GM23338 (cell line): ENCODE measurements around the gene MACF1. TPM values are rescaled to one million over a fixed set of nuclear protein-coding genes. Genes with fewer than 3 reads are reported as not detected.

Source experiments
- ATAC-seq: fragments of 200-7000 bp; cut with Tn5 transposase; 3 replicates; pipeline ENCODE4 v1.9.1; 2020
- DNase-seq: peaks from one replicate; pipeline ENCODE4 v3.0.0-alpha.2; 2015; ENCODE audit warnings: low spot score
- H2AFZ ChIP-seq: fragments of 200-600 bp; sonication (generic); 2 replicates; pipeline ENCODE4 v1.8.0; 2016; ENCODE audit warnings: antibody characterized with exemption, mild to moderate bottlenecking, moderate library complexity
- H3F3A ChIP-seq: fragments of 200-600 bp; sonication (generic); replicated peaks from 2 replicates; pipeline ENCODE4 v1.8.0; 2017; ENCODE audit warnings: antibody characterized with exemption, mixed run types, low read depth
- H3K27ac ChIP-seq: fragments of 200-600 bp; sonication (generic); 2 replicates; pipeline ENCODE4 v1.6.1; 2016; ENCODE audit warnings: low read depth
- H3K27me3 ChIP-seq: fragments of 200-600 bp; sonication (generic); 2 replicates; pipeline ENCODE4 v1.8.0; 2016; ENCODE audit warnings: mild to moderate bottlenecking, mixed run types, moderate library complexity; ENCODE audit not compliant: insufficient read depth
- H3K36me3 ChIP-seq: fragments of 200-600 bp; sonication (generic); 2 replicates; pipeline ENCODE4 v1.8.0; 2016; ENCODE audit warnings: mild to moderate bottlenecking; ENCODE audit not compliant: insufficient read depth
- H3K4me1 ChIP-seq: fragments of 200-600 bp; sonication (generic); 2 replicates; pipeline ENCODE4 v1.8.0; 2016; ENCODE audit warnings: mild to moderate bottlenecking, moderate library complexity; ENCODE audit not compliant: insufficient read depth
- H3K4me2 ChIP-seq: fragments of 200-600 bp; sonication (generic); 2 replicates; pipeline ENCODE4 v1.7.1; 2017; ENCODE audit warnings: mixed run types
- H3K4me3 ChIP-seq: fragments of 200-600 bp; sonication (generic); 2 replicates; pipeline ENCODE4 v1.6.1; 2016; ENCODE audit warnings: mixed run types
- H3K79me2 ChIP-seq: fragments of 200-600 bp; sonication (generic); replicated peaks from 2 replicates; pipeline ENCODE4 v1.8.0; 2017; ENCODE audit warnings: mild to moderate bottlenecking; ENCODE audit not compliant: insufficient read depth
- H3K9me2 ChIP-seq: fragments of 200-600 bp; sonication (generic); 2 replicates; pipeline ENCODE4 v1.8.0; 2017; ENCODE audit not compliant: insufficient read depth
- H4K20me1 ChIP-seq: fragments of 200-600 bp; sonication (generic); replicated peaks from 2 replicates; pipeline ENCODE4 v1.8.0; 2017; ENCODE audit warnings: mild to moderate bottlenecking; ENCODE audit not compliant: insufficient read depth
- H3K27ac Mint-ChIP-seq: 2 replicates; pipeline ENCODE4 v1.8.0; 2020; ENCODE audit warnings: inconsistent platforms, mild to moderate bottlenecking, moderate library complexity, mixed read lengths
- H3K27me3 Mint-ChIP-seq: 3 replicates; pipeline ENCODE4 v1.8.0; 2022; ENCODE audit warnings: low read depth, mild to moderate bottlenecking, moderate library complexity, mixed read lengths, inconsistent platforms; ENCODE audit not compliant: insufficient read depth, poor library complexity
- H3K36me3 Mint-ChIP-seq: 3 replicates; pipeline ENCODE4 v1.8.0; 2021; ENCODE audit warnings: low read depth, mild to moderate bottlenecking, inconsistent platforms, moderate library complexity, mixed read lengths
- H3K4me1 Mint-ChIP-seq: 3 replicates; pipeline ENCODE4 v1.8.0; 2020; ENCODE audit warnings: mild to moderate bottlenecking, inconsistent platforms, mixed read lengths
- H3K4me3 Mint-ChIP-seq: 3 replicates; pipeline ENCODE4 v1.8.0; 2021; ENCODE audit warnings: moderate library complexity, mild to moderate bottlenecking, inconsistent platforms, mixed read lengths
- H3K9me3 Mint-ChIP-seq: 3 replicates; pipeline ENCODE4 v1.8.0; 2020; ENCODE audit warnings: moderate library complexity, mild to moderate bottlenecking, inconsistent platforms, mixed read lengths
- EZH2 ChIP-seq: fragments of 200-600 bp; sonication (generic); IDR thresholded peaks from one replicate; pipeline ENCODE4 v1.8.0; 2017; ENCODE audit warnings: antibody characterized with exemption, mild to moderate bottlenecking, low read depth; ENCODE audit not compliant: unreplicated experiment
- EZH2phosphoT487 ChIP-seq: fragments of 200-600 bp; sonication (generic); IDR thresholded peaks from one replicate; pipeline ENCODE4 v1.8.1; 2018; ENCODE audit warnings: antibody characterized with exemption; ENCODE audit not compliant: unreplicated experiment
- NANOG ChIP-seq: IDR thresholded peaks from 2 replicates; pipeline ENCODE4 v1.6.1; 2016; ENCODE audit warnings: antibody characterized with exemption, borderline replicate concordance
- POLR2AphosphoS5 ChIP-seq: IDR thresholded peaks from 2 replicates; pipeline ENCODE4 v1.6.1; 2016; ENCODE audit warnings: antibody characterized with exemption, low read depth
- ZNF331 ChIP-seq: fragments of 250-450 bp; sonication (Bioruptor Pico); IDR thresholded peaks from 2 replicates; pipeline ENCODE4 v1.5.0; 2020; ENCODE audit warnings: low read depth, mild to moderate bottlenecking, moderate library complexity
- ZNF462 ChIP-seq: fragments of 250-450 bp; sonication (Bioruptor Pico); IDR thresholded peaks from 2 replicates; pipeline ENCODE4 v1.5.0; 2020; ENCODE audit warnings: mild to moderate bottlenecking, moderate library complexity
- polyA plus RNA-seq: library from polyadenylated mRNA; unstranded; fragments of >200 nt; fragmentation: Nextera tagmentation; extraction: Ambion mirVana; gene quantifications from 2 replicates; pipeline ENCODE4 v1.2.1, GENCODE V29; 2016
- total RNA-seq: library from RNA; depleted of rRNA; stranded (reverse); fragments of >200 nt; shearing (Covaris generic); gene quantifications from 2 replicates; pipeline ENCODE4 v1.2.3, GENCODE V29; 2014
- TF ChIP-seq, protein P1 (sequence below): IDR thresholded peaks from one replicate; pipeline ENCODE4 v1.6.1; 2018; ENCODE audit warnings: antibody characterized with exemption; ENCODE audit not compliant: unreplicated experiment

MACF1 gene
- total and polyA plus RNA-seq, 2 experiments from 2014 or later: 104 to 399 TPM

GRCh38 chr1:39229504-39229903 lies 25.0 kb downstream of the MACF1 start:
- Mint-ChIP-seq H3K4me1 (peaks cover 40% of the 10 kb centered on the region), H3K27me3 (peaks cover 1% of the 10 kb centered on the region), H3K36me3 (peaks cover 17% of the 10 kb centered on the region), H3K27ac (peak overlapping the region; percentile 4; the same call in 1 of the 2 replicates), H3K9me3 (no peaks in the 10 kb centered on the region; the same call in 2 of the 3 replicates), H3K4me3 (peak overlapping the region; percentile 4; the same call in 1 of the 3 replicates)
- H3K27me3 ChIP-seq: no peaks in the 10 kb centered on the region
- H3K36me3 ChIP-seq: 0 out of 2 replicates have a peak, but pooled peaks cover 3% of the 10 kb centered on the region
- no peaks in the 10 kb centered on the region for H3K9me2 ChIP-seq
- 0 out of 2 replicates have a peak, but pooled peaks cover 11% of the 10 kb centered on the region for H4K20me1 ChIP-seq
- DNase-seq (no peak), ATAC-seq (no peak)
- H3F3A ChIP-seq: peaks cover 5% of the 10 kb centered on the region; the same call in 1 of the 2 replicates
- H3K4me3 ChIP-seq: peak overlapping the region; percentile 35; the same call in 1 of the 2 replicates
- H3K79me2 ChIP-seq: peaks cover 74% of the 10 kb centered on the region
- H3K4me2 ChIP-seq: peak overlapping the region; percentile 61
- H3K27ac ChIP-seq: peak overlapping the region; percentile 94
- no peak overlapping the region for H2AFZ ChIP-seq
- no peak for TF ChIP-seq ZNF331 (CRISPR knock-in tag)
- no peak for TF ChIP-seq EZH2phosphoT487
- TF ChIP-seq ZNF462 (CRISPR knock-in tag): no peak
- TF ChIP-seq NANOG: no peak
- no peak for TF ChIP-seq EZH2
- TF ChIP-seq, protein P1, sequence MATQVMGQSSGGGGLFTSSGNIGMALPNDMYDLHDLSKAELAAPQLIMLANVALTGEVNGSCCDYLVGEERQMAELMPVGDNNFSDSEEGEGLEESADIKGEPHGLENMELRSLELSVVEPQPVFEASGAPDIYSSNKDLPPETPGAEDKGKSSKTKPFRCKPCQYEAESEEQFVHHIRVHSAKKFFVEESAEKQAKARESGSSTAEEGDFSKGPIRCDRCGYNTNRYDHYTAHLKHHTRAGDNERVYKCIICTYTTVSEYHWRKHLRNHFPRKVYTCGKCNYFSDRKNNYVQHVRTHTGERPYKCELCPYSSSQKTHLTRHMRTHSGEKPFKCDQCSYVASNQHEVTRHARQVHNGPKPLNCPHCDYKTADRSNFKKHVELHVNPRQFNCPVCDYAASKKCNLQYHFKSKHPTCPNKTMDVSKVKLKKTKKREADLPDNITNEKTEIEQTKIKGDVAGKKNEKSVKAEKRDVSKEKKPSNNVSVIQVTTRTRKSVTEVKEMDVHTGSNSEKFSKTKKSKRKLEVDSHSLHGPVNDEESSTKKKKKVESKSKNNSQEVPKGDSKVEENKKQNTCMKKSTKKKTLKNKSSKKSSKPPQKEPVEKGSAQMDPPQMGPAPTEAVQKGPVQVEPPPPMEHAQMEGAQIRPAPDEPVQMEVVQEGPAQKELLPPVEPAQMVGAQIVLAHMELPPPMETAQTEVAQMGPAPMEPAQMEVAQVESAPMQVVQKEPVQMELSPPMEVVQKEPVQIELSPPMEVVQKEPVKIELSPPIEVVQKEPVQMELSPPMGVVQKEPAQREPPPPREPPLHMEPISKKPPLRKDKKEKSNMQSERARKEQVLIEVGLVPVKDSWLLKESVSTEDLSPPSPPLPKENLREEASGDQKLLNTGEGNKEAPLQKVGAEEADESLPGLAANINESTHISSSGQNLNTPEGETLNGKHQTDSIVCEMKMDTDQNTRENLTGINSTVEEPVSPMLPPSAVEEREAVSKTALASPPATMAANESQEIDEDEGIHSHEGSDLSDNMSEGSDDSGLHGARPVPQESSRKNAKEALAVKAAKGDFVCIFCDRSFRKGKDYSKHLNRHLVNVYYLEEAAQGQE: no peak
- no peak for TF ChIP-seq POLR2AphosphoS5
- H3K4me1 ChIP-seq: peaks cover 57% of the 10 kb centered on the region
